GM23248 (cell line): Measurements from ENCODE around the gene DENND1C.

Experiments
- EZH2 ChIP-seq: fragments of 200-600 bp; sonication (generic); IDR thresholded peaks from 2 replicates; pipeline ENCODE4 v1.6.1; 2018; ENCODE audit warnings: antibody characterized with exemption, mild to moderate bottlenecking; ENCODE audit not compliant: insufficient read depth, poor library complexity, severe bottlenecking
- EZH2phosphoT487 ChIP-seq: fragments of 200-600 bp; sonication (generic); IDR thresholded peaks from 2 replicates; pipeline ENCODE4 v1.6.1; 2018; ENCODE audit warnings: antibody characterized with exemption, moderate library complexity, mild to moderate bottlenecking, low read depth; ENCODE audit not compliant: insufficient read depth

GRCh38 chr19:6440905-6441304, 40.7 kb downstream of the DENND1C start:
- no peak for TF ChIP-seq EZH2
- TF ChIP-seq EZH2phosphoT487: no peak
